Activated CD4-positive, alpha-beta T cell treated with anti-CD3 and anti-CD28 coated beads for 24 hours (primary cell): ENCODE data around the gene ASB10.

Source experiments
- DNase-seq, 2 donors: peaks; one replicate each; pipeline ENCODE4 v3.0.0-alpha.2; 2020; ENCODE audit warnings: low read depth in 2 of 2

Gene ASB10

DNA sequence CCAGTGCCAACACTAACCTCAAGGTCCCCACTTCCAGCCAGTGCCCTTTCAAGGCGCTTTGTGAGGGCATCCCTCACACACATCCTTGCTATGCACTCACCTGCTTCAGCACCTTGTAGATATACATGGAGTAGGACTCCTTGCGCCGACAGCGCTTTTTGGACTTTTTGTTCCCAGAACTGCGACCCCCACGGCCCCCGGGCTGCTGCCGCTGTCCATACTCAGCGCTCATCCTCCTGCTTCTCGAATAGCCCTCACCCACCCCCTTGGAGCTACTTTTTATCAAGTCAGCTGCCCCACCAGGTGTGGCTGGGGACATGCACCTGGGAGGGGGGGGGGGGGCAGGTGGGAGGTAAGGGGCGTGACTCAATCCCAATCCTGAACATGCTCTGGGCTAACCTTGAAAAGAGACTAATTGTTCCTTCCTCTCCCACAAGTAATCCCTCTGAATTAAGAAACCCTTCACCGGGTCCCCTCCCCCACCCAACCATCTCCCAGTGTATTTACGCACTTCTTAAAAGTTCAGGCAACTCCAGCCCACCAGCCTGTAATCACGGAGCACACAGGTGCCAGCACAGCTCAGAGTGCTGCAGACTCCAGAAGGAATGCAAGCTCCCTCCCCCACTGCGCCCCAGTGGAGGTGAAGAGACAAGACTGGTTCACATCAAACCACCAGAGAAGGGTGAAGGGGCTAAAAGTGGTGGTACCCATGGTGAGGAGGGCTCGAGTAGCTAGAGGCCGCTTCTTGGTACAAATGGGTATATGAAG, 23.2 kb upstream of the ASB10 start, which contains the start of gene H2BK1:
TSS of gene H2BK1 (minus strand) at position 402 of the 768 bp plus-strand sequence. CDS start at position 232, 170 bp downstream.
- DNase-seq = no peak

DNA sequence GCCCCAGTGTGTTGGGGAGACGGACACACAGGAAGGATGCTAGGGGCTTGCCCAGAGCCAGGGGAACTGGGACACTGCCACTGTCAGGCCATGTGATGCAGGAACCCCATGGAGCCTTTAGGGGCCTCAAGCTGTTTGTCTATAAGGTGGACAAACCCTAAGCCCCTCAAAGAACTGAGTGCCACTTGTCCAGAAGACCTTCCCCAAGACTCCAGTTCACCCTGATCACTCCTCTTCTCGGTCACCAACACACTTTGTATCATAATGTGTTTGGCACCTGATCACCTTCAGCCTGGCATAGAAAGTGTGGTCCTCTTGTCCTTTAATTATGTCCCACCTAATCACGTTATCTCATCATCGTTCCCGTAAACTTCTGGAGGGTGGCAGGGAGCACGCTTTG, 22.5 kb upstream of the ASB10 start:
- no peak for DNase-seq

DNA sequence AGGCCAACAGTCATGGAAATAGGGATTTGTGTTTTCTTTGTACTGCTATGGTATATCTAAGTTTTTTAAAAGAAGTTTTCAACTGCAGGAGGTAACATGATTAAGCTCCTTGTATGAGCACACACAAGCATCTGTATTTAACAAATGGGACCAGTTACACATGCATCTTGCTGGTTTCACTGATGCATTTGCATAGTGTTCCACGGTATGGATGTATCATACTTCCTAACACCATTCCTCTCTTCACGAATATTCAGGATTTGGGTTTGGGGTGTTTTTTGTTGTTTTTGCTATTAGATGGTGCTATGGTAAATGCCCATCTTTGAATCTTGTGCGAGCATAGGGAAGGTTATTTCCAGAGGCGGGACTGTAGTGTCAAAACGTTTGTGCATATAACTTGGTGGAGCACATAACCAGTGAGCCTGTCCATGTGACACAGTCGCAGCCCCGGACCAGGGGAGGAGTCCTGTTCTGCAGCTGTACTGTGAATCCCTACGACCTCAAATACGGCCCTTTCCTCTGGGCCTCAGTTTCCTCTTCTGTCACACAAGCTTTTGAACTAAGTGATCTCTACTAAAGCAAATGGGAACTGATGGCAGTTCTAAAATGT, 21.3 kb upstream of the ASB10 start:
- DNase-seq = no peak

DNA sequence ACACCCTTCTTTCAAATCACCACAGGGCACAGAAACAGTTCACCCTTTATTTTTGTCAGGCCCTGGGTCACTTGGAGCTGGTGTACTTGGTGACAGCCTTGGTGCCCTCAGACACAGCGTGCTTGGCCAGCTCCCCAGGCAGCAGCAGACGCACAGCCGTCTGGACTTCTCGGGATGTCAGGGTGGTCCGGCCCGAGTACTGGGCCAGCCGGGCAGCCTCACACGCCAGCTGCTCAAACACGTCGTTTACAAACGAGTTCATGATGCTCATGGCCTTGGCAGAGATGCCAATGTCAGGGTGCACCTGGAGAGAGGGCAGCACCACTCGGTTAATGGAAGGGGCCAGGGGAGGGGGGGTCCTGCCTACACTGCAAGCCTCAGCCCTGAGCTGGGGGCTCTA, 20.8 kb upstream of the ASB10 start:
- DNase-seq = no peak

DNA sequence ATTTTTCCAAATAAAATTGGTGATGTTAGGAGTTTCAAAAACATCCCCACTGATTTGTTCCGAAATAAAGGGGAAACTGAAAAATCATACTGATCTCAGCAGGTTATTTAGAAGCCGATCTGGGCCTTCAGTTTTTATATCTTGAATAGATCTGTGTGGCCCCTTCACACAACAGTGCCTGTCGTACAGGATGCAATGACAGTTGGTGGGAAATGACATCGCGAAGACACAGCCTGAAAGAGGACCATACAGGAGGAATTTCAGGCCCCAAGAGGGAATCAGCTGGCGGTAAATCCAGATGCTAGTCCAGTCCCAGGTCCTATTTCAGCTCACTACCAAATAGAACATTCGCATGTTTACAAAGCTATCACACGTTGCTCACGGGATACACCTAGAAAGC, 20.3 kb upstream of the ASB10 start:
- DNase-seq = no peak

DNA sequence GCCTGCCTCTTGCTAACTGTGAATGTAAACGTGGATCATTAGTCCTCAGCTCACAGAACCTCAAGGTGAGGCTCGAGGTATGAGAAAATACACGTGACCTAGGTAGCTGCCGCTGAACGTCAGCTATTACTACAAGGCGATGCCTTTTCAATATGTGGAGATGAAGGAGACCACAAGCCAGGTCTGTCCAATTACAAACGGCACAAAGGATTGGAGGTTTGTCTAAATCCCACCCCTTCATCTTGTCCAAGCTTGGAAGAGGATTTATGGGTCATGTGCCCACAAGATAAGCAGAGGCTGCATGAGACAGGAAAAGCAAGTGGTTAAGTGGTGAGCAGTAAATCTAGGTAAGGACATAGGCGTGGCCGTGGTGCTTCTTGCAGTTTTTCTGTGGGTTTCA, 19.9 kb upstream of the ASB10 start:
- no peak for DNase-seq

DNA sequence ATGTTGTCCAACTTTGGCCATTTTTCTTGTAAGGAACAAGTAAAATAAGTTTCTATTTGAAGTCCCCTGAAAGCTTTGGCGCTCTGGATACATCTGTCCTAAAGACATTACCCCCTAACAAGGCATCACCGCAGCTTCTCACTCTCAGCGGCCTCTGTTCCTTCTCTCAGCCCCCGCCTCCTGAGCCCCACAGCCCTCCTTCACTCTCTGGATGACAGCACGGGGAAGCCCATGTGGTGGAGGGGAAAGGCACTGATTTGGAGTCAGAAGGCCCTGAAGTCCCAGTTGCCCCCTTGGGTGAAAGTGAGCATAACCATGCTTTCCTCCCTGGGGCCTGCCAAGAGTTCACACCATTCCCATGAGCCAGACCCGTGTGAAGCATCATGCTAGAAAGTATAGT, 18.7 kb upstream of the ASB10 start:
- DNase-seq = no peak

DNA sequence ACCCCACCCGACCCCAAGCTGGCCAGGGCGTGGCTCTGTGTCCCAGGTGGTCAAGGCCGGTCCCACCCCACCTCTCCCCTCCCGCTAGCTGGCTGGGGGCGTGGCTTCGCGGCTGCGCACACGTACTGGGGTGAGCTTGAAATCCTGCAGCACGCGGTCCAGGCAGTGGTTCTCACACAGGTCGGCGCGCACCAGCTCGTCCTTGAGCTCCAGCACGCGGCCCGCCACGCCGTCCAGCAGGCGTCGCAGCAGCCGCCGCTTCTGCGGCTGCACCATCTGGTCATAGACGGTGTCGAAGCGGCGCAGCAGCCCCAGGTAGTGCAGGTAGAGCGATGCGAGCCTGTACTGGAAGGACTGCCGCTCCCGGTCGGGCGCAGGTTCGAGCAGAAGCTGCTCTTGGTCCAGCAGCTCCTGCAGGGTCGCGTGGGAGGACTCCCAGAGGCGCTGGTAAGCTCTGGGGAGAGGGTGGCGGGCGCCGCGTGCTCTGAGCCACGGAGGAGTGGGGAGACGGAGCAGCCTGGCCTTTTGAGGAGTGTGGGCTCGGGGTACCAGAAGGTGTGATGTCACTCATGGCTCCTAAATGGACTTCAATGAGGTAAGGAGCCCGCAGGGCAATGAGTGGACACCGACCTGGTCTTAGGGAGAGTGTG, 17.5 kb upstream of the ASB10 start:
- no peak for DNase-seq

DNA sequence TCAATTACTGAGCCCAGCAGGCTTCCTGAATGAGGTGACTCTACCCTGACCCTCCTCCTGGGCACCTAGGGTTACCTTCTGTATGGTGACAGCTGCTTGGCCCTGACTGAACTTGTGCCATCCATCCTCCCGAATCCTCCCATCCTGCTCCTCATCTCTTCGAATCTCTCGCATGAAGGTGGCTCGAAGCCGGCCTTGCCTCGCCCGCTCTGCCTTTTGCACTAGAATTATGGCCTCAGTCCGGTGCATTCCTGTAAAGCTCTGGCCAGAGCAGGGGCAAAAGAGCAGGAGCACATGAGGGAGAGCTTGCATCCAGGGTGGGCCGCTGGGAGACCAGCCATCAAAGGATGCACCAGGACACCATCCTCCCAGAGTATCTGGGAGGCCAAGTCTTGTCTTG, 15.8 kb upstream of the ASB10 start:
- DNase-seq = no peak

DNA sequence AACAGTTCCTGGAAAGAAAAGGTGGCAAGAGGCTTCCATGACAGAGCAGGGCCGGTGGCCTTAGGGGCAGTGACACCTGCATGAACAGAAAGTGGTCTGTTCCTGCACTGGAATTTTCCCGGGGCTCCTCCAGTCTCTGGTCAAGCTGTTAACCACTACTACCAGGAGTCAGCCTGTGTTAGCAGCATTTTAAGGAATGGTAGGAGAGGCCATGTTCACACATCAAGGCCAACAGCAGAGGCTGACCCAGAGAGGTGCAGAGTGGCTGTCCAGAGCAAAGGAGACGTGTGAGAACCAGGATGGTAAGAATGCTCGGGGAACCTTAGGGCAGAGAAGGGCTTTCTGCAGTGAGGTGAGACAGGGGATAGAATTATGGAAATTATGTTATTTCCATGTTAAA, 14.7 kb upstream of the ASB10 start:
- no peak for DNase-seq

DNA sequence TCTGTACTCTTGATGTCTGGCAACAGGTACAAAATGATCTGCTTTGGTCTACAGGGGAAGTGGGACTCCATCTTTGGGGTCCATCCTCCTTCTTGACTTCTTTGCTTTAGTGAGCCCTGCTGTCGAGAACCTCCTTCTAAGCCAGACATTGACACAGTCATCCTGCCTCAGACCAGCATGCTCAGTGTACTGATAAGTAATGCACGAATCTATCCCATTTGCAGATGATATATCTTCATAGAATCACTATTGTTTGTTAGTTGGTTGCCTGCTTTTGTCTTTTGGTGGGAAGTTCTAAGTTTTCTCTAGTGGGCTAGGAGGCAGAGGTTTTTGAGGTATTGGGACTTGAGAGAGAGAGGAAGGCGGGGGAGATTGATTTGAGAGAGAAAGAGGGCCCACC, 14.3 kb upstream of the ASB10 start:
- no peak for DNase-seq

DNA sequence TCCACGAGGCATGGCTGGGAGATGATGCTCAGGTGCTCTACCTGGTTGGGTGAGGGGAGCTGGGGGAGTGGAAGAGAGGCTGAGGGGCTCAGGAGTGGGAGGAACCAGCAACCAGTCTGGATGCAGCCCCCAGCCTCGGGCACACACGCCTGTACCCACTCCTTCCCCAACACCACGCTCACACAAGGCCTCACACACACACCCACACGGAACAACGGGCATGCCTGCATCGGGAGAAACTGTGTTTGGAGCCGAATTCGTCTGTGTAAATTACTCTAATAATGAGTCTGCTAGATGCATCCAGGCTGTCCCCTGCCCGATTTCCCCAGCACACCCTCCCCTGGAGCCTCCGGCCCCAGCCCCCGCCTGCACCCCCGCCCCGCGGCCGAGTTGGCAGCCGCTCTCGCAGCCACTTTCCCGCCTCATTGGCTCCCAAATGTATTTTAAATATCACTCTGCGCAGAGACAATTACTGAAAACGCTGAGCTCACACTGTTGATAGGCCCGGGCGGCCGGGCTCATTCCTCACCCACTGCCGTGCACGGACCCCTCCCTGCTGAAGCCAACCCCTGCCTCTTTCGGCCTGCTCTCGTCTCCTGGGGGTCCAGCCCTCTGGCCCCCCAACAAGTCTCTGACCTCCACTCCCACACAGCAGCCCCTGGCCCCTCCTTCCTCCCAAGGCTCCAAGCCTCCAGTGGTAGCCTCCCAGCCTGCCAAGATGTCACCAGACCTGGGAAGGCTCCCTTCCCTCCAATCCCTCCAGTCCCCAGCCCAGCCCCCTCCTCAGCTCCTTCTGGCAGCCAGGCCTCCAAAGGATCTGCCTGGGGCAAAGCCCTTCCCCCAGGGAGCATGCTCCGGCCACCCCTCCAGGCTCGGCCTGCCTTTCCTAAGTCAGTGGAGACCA, 12.1 kb upstream of the ASB10 start:
- DNase-seq = no peak

DNA sequence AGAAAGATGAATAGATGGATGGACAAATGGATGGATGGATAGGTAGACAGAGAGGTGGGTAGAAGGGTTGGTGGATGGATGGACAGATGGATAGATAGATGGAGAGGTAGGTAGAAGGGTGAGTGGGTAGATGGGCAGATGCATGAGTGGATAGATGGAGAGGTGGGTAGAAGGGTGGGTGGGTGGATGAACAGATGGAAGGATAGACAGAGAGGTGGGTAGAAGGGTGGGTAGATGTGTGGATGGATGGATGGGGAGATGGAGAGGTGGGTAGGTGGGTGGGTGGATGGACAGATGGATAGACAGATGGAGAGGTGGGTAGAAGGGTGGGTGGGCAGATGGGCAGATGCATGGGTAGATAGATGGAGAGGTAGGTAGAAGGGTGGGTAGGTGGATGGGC, 10.9 kb upstream of the ASB10 start:
- DNase-seq = no peak

DNA sequence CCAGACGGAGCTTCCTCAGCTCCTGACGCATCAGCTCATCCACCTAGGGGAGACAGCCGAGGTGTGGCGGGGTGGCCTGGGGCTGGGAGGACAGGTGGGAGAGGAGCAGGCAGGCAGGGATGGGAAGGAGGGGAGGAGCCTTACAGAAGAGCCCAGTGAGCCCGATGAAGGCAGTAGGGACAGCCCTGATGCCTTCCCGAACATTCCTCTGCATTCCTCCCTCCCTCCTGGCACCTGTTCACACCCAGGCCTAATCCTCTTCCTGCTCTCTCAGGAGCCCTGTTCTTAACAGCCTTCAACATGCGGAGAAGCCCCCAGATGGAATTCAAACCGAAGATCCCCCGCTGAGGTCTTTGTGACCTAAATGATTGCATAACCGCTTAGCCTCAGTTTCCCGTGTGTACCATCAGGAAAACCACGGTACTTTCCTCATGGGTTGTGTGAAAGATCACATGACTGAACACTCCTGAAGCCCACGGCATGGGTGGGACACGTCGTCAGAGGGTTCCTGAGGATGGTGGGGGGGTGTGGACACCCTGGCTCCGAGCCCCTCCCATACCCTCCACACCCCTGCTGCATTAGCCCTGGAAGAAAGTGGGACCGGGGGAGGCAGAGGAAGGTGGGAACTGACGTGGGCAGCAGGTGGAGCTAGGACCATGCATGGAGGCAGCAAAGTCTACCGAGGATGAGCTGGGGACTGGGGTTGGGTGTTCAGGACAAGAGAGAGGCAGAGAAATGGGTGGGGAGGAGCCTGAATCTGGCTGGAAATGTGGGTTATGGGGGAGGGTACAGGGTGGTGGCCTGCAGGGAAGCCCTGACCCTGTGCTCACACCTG, 8.8 kb upstream of the ASB10 start:
- no peak for DNase-seq

DNA sequence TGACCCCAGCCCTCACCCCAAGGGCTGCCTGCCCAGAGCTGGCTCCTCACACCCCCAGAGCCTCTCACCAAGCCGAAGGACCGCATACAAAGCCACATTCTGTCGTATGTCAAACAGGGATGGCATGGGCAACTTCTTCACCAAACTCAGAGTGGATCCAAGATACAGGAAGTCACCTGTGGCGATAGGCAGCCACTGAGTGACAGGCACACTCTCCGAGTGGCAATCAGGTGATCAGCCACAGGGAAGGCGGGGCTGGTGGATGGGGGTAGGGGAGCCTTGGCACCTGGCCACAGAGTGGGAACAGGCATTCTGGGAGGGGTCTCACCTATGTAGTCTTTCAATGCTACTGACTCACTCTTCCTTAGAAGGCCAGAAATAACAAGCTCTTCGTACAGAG, 7.1 kb upstream of the ASB10 start:
- no peak for DNase-seq

DNA sequence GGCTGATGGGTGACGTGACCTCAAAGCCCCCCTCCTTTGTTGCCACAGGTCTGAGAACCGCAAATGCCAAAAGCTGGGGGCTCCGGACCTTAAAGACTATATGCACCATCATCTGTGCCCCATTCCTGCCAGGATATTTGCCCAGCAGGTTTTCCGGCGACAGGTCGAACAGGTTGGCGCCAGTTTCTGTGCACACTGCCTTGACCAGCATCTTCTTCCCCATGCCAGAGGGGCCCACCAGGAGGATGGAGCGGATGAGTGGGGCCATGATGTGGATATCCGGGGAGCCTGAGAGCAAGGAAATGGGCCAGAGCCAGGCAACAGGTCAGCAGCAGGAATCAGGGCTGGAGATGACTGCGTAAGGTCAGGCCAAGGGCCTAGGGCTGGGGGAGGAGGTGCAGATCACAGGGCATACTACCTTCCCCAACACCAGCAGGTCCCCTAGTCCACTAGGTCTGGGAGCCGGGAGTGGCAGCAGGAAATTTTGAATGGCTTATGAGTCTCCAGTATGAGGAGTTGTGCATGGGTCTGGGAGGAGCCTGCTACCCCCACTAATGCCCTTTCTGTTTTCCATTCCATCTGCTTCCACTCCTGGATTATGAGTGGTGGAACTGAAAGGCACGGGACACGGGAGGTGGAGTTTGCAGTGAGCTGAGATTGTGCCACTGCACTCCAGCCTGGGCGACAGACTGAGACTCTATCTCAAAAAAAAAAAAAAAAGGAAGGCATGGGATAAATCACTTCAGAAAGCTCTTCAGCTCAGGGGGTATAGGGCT, 6.3 kb upstream of the ASB10 start:
- no peak for DNase-seq

DNA sequence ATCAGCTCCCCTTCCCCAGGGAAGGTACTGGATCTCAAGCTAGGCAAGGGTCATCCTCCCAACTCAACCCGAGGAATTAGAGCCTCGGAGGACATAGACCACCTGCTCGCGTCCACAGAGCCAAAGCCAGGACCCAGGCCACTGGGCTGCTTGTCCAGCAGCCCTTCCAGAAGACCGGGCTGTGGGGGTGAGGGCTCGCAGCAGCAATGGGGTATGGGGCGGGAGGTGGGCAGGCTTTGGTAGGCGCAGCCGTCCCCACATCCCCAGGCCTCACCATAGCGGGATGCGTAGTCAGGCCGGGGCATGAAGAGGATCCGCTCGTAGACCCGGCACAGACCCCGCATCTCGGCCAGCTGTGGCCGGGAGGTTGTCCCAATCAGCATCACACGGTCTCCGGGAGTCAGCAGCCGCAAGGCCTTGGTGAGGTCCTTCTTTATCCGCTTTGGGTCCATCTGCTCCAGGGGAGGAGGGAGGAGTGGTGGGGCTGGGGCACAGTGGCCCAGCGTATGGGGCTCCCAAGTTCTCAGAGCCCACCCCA, 5.0 kb upstream of the ASB10 start:
- DNase-seq = no peak

DNA sequence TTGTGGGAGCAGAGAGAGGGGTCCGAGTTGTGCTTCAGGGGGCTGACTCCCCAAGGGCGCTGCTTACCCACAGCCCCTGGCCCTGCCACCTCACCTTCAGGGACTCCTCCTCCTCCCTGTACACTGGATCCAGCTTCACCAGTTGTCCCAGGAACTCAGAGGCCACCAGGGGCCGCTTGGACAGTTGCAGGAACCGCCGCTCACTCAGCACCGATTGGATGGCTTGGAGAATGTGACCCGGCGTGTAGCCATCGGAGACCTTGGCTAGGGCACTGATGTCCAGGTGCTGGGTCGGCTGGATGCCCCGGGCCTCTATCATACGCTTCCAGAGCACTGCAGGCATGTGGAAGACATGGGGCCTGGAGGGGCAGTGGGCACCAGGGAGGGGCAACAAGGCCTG, 4.5 kb upstream of the ASB10 start:
- DNase-seq = no peak

DNA sequence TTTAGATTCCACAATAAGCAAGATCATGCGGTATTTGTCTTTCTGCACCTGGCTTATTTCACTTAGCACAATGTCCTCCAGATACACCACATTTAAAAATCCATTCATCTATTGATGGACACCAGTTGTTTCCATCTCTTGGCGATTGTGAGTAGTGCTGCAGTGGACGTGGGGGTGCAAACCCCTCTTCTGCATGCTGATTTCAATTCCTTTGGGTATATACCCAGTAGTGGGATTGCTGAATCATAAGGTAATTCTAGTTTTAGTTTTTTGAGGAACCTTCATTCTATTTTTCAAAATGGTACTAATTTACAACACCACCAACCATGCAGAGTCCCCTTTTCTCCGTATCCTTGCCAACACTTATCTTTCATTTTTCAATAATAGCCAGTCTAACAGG, 2.0 kb upstream of the ASB10 start:
- no peak for DNase-seq

DNA sequence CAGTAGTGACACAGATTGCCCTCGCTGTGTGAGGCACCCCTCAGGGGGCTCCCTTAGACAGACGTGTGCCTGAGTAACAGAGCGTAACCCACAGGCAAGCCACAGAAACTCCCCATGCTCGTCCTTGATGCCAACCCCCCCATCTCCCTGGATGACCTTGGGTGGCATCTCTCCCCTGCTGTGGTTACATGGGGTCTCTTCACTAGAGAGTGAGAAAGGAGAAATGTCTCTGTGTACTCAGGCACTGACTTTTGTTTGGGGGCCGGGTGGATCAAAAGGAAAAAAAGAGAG, 1.1 kb upstream of the ASB10 start:
- DNase-seq = no peak
